Rectal smooth muscle tissue (tissue), 1 donor: ENCODE data around the gene POU6F2.

Source experiments
- H3K27ac ChIP-seq: one replicate; pipeline ENCODE4 v1.7.0; 2013; ENCODE audit warnings: low read depth, low read length, inconsistent platforms
- H3K27me3 ChIP-seq: one replicate; pipeline ENCODE4 v1.7.0; 2013; ENCODE audit warnings: low read length; ENCODE audit not compliant: control insufficient read depth, insufficient read depth
- H3K36me3 ChIP-seq: one replicate; pipeline ENCODE4 v1.7.0; 2013; ENCODE audit warnings: low read length; ENCODE audit not compliant: control insufficient read depth, insufficient read depth
- H3K4me1 ChIP-seq: one replicate; pipeline ENCODE4 v1.7.0; 2013; ENCODE audit warnings: low read length; ENCODE audit not compliant: control insufficient read depth, insufficient read depth
- H3K4me3 ChIP-seq: one replicate; pipeline ENCODE4 v1.7.0; 2013; ENCODE audit warnings: low read length
- H3K9ac ChIP-seq: one replicate; pipeline ENCODE4 v1.7.0; 2013; ENCODE audit warnings: low read length

POU6F2 gene

GRCh38 chr7:39252916-39253315, 275.2 kb downstream of the POU6F2 start:
- no peak overlapping the region for H3K4me3 ChIP-seq
- no peak overlapping the region for H3K27ac ChIP-seq
- H3K4me1 ChIP-seq, result no peaks in the 10 kb centered on the region
- no peaks in the 10 kb centered on the region for H3K27me3 ChIP-seq
- H3K9ac ChIP-seq, result no peak overlapping the region
- no peaks in the 10 kb centered on the region for H3K36me3 ChIP-seq

- H3K4me1 ChIP-seq, result no peaks in the 10 kb centered on the region
- H3K36me3 ChIP-seq, result no peaks in the 10 kb centered on the region
- H3K27me3 ChIP-seq, result no peaks in the 10 kb centered on the region
Measured at GRCh38 chr7:39259391-39260003, 281.8 kb downstream of the POU6F2 start.

GRCh38 chr7:39260279-39260844, 282.7 kb downstream of the POU6F2 start:
- Histone ChIP-seq H3K27me3 (no peaks in the 10 kb centered on the region), H3K27ac (no peak overlapping the region), H3K9ac (no peak overlapping the region), H3K36me3 (no peaks in the 10 kb centered on the region), H3K4me3 (no peak overlapping the region), H3K4me1 (no peaks in the 10 kb centered on the region)

More at GRCh38 chr7:39259391-39260003, 281.8 kb downstream of the POU6F2 start:
- Histone ChIP-seq H3K27ac (no peak overlapping the region), H3K4me3 (no peak overlapping the region), H3K9ac (no peak overlapping the region)

GRCh38 chr7:39261771-39262170, 284.1 kb downstream of the POU6F2 start:
- Histone ChIP-seq H3K4me1 (no peaks in the 10 kb centered on the region), H3K9ac (no peak overlapping the region), H3K27me3 (no peaks in the 10 kb centered on the region), H3K4me3 (no peak overlapping the region), H3K36me3 (no peaks in the 10 kb centered on the region), H3K27ac (no peak overlapping the region)

- no peak overlapping the region for H3K27ac ChIP-seq
- no peaks in the 10 kb centered on the region for H3K27me3 ChIP-seq
- H3K9ac ChIP-seq, result no peak overlapping the region
- no peaks in the 10 kb centered on the region for H3K4me1 ChIP-seq
- H3K4me3 ChIP-seq, result no peak overlapping the region
- H3K36me3 ChIP-seq, result no peaks in the 10 kb centered on the region
Measured at GRCh38 chr7:39265641-39266591, 288.2 kb downstream of the POU6F2 start.

- Histone ChIP-seq H3K4me1 (no peaks in the 10 kb centered on the region), H3K27me3 (no peaks in the 10 kb centered on the region), H3K36me3 (no peaks in the 10 kb centered on the region), H3K9ac (no peak overlapping the region), H3K27ac (no peak overlapping the region), H3K4me3 (no peak overlapping the region)
Measured at GRCh38 chr7:39269034-39269433, 291.3 kb downstream of the POU6F2 start.

GRCh38 chr7:39270018-39270417, 292.3 kb downstream of the POU6F2 start:
- H3K4me3 ChIP-seq, result no peak overlapping the region
- no peaks in the 10 kb centered on the region for H3K4me1 ChIP-seq
- H3K27ac ChIP-seq, result no peak overlapping the region
- H3K27me3 ChIP-seq, result no peaks in the 10 kb centered on the region
- H3K9ac ChIP-seq, result no peak overlapping the region
- no peaks in the 10 kb centered on the region for H3K36me3 ChIP-seq

GRCh38 chr7:39271402-39271801, 293.7 kb downstream of the POU6F2 start:
- Histone ChIP-seq H3K27me3 (no peaks in the 10 kb centered on the region), H3K36me3 (no peaks in the 10 kb centered on the region), H3K4me3 (no peak overlapping the region), H3K4me1 (no peaks in the 10 kb centered on the region), H3K27ac (no peak overlapping the region), H3K9ac (no peak overlapping the region)

GRCh38 chr7:39272111-39272510, 294.4 kb downstream of the POU6F2 start:
- no peak overlapping the region for H3K9ac ChIP-seq
- H3K36me3 ChIP-seq, result no peaks in the 10 kb centered on the region
- H3K4me1 ChIP-seq, result no peaks in the 10 kb centered on the region
- H3K27me3 ChIP-seq, result no peaks in the 10 kb centered on the region
- no peak overlapping the region for H3K27ac ChIP-seq
- H3K4me3 ChIP-seq, result no peak overlapping the region

GRCh38 chr7:39272691-39273090, 295.0 kb downstream of the POU6F2 start:
- no peaks in the 10 kb centered on the region for H3K27me3 ChIP-seq
- no peaks in the 10 kb centered on the region for H3K4me1 ChIP-seq
- no peak overlapping the region for H3K4me3 ChIP-seq
- H3K27ac ChIP-seq, result no peak overlapping the region
- no peaks in the 10 kb centered on the region for H3K36me3 ChIP-seq
- no peak overlapping the region for H3K9ac ChIP-seq

GRCh38 chr7:39280337-39280736, 302.6 kb downstream of the POU6F2 start:
- Histone ChIP-seq H3K9ac (no peak overlapping the region), H3K27ac (no peak overlapping the region), H3K27me3 (no peaks in the 10 kb centered on the region), H3K4me1 (no peaks in the 10 kb centered on the region), H3K4me3 (no peak overlapping the region), H3K36me3 (no peaks in the 10 kb centered on the region)

- Histone ChIP-seq H3K4me1 (no peaks in the 10 kb centered on the region), H3K27ac (no peak overlapping the region), H3K4me3 (no peak overlapping the region), H3K36me3 (no peaks in the 10 kb centered on the region), H3K27me3 (no peaks in the 10 kb centered on the region), H3K9ac (no peak overlapping the region)
Measured at GRCh38 chr7:39285256-39285655, 307.5 kb downstream of the POU6F2 start.
